NT2/D1 (cell line): ENCODE results near the gene ARHGAP28.

Experiments used
- SUZ12 ChIP-seq: IDR thresholded peaks from 2 replicates; pipeline ENCODE4 v1.6.1; 2011; ENCODE audit not compliant: insufficient read length, insufficient read depth; ENCODE audit errors: extremely low read depth
- YY1 ChIP-seq: IDR thresholded peaks from 2 replicates; pipeline ENCODE4 v1.6.1; 2011; ENCODE audit not compliant: insufficient read length, insufficient read depth
- ZNF274 ChIP-seq: IDR thresholded peaks from 2 replicates; pipeline ENCODE4 v1.6.1; 2011; ENCODE audit warnings: mild to moderate bottlenecking, low read depth, low read length

DNA sequence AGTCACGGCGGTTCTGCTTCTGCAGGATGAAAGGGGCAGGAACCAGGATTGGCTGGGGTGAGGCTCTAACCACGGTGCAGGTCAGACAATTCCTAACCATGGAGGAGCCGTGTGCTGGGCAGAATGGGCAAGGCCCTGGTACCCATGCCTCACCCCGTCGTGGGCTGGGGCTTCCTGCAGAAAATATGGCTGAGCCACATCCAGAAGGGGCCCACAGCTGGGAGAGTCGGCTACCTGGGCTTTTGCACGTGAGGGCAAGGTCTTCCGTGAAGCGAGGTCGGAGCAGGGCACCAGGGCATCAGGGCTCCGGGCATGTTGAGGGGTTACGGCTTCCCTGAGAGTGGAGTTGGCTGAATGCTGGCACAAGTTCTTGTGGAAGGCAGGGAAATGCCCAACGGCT lies 147.8 kb downstream of the ARHGAP28 start:
- TF ChIP-seq YY1: no peak
- TF ChIP-seq ZNF274: no peak
- TF ChIP-seq SUZ12: no peak
